ENCODE results near the gene PRAME. TPM values are rescaled to one million over a fixed set of nuclear protein-coding genes. Genes with fewer than 3 reads are reported as not detected.
"Not testable (repeated sequence)": the region's sequence is repeated elsewhere in the genome, so short reads cannot be mapped to it uniquely, and the experiment has no call there.

PRAME gene, protein sequence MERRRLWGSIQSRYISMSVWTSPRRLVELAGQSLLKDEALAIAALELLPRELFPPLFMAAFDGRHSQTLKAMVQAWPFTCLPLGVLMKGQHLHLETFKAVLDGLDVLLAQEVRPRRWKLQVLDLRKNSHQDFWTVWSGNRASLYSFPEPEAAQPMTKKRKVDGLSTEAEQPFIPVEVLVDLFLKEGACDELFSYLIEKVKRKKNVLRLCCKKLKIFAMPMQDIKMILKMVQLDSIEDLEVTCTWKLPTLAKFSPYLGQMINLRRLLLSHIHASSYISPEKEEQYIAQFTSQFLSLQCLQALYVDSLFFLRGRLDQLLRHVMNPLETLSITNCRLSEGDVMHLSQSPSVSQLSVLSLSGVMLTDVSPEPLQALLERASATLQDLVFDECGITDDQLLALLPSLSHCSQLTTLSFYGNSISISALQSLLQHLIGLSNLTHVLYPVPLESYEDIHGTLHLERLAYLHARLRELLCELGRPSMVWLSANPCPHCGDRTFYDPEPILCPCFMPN
- total RNA-seq (not detected), polyA plus RNA-seq (not detected)
- long read RNA-seq, donor 1 = 0 reads
- long read RNA-seq, donor 2 = 0 reads

DNA sequence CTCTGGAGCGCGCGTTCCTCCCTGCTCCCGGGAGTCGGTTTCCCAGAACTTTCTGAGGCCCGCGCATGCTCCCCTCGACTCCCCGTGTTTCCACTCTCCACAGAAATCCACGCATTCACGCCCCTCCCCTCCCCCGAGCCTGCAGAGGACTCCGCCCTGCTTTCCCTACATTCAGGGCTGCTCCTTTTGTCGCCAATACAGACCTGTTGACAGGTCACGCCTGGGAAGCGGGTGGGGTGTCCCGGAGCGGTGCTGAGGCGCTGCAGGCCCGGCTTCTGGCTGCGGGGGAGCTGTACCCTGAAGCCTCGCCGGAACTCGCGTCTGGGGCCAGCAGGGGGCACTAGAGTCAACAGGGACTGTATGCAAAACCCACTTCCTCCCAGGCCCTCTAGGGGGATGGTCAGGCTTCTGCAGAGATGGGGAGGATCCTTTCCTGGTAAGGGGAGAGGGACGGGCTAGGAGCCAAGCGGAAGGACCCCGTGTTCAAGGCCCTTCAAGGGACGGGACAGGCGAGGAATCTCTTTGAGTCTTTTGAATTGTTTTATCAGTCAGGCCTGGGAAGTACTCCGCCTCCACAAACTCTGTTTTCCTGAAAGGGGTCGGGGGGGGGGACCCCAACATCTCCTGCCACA is at the start of gene PRAME:
PRAME (minus strand) TSS at position 294 of the 632 bp plus-strand sequence. CDS start 2,433 bp downstream, outside the sequence.
- Histone ChIP-seq H3K4me1 (ENCODE audit: control insufficient read depth in 1 of 2, insufficient read depth in 2 of 2, low read length in 2 of 2) (no peaks in the 10 kb centered on the region), H3K27me3 (ENCODE audit: control insufficient read depth in 1 of 2, insufficient read depth in 2 of 2, low read length in 1 of 2) (no peaks in the 10 kb centered on the region), H3K36me3 (ENCODE audit: control insufficient read depth in 1 of 2, insufficient read depth in 2 of 2, low read length in 1 of 2) (no peaks in the 10 kb centered on the region), H3K4me3 (ENCODE audit: low read length in 2 of 2) (no peak within 1 kb of the TSS), H3K9me3 (ENCODE audit: control insufficient read depth, low read length) (no peaks in the 10 kb centered on the region), H3K27ac (ENCODE audit: low read depth in 1 of 2, low read length in 2 of 2) (no peak within 1 kb of the TSS)
- intact Hi-C loops (cut with DNase I) = no loop called here
- DNase-seq (peak; percentile 60 to 79), ATAC-seq (ENCODE audit: low FRiP score) (no peak)
- WGBS, 2 donors = 70 to 73% methylated on average over 32 of the region's 32 CpGs

DNA sequence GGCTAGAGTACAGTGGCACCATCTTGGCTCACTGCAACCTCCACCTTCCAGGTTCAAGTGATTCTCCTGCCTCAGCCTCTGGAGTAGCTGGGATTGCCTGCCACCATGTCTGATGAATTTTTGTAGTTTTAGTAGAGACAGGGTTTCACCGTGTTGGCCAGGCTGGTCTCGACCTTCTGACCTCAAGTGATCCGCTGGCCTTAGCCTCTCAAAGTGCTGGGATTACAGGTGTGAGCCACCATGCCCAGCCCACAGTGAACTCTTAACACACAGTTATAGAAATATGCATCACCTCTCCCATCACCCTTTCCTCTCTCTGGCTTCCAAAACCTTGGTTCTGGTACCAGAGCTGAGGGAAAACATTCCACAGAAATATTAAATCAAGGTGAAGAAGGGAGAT is 49.0 kb upstream of the PRAME start:
- intact Hi-C loops (cut with DNase I); H3K4me1 ChIP-seq (ENCODE audit: control insufficient read depth in 1 of 2, insufficient read depth in 2 of 2, low read length in 2 of 2); DNase-seq; H3K36me3 ChIP-seq (ENCODE audit: control insufficient read depth in 1 of 2, insufficient read depth in 2 of 2, low read length in 1 of 2); H3K4me3 ChIP-seq (ENCODE audit: low read length in 2 of 2); H3K9me3 ChIP-seq (ENCODE audit: control insufficient read depth, low read length); H3K27me3 ChIP-seq (ENCODE audit: control insufficient read depth in 1 of 2, insufficient read depth in 2 of 2, low read length in 1 of 2); ATAC-seq (ENCODE audit: low FRiP score); H3K27ac ChIP-seq (ENCODE audit: low read depth in 1 of 2, low read length in 2 of 2): not testable (repeated sequence)
- 83 to 91% methylated on average over 3 of the region's 3 CpGs for WGBS, 2 donors

DNA sequence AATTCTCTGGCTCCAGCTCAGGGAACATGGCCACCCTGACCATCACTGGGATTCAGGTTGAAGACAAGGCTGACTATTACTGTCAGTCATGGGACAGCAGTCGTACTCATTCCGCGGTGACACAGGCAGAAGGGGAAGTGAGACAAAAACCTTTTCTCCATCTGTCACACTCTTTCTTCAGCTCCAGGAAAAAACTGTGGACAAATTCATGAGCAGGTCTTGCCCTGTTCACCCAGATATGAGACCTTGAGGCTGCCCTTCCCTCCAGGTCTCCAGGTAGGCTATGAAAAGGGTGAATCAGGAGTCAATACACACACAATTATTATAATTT is 46.0 kb upstream of the PRAME start:
- 72 to 83% methylated on average over 3 of the region's 3 CpGs for WGBS, 2 donors
- peaks cover 1% of the 10 kb centered on the region for H3K9me3 ChIP-seq (ENCODE audit: control insufficient read depth, low read length)
- H3K27ac ChIP-seq (ENCODE audit: low read depth in 1 of 2, low read length in 2 of 2) = no peak overlapping the region
- H3K4me3 ChIP-seq (ENCODE audit: low read length in 2 of 2) = no peak overlapping the region
- no peak for DNase-seq
- peaks cover 0 to 3% of the 10 kb centered on the region in 2 donors for H3K27me3 ChIP-seq (ENCODE audit: control insufficient read depth in 1 of 2, insufficient read depth in 2 of 2, low read length in 1 of 2)
- H3K4me1 ChIP-seq (ENCODE audit: control insufficient read depth in 1 of 2, insufficient read depth in 2 of 2, low read length in 2 of 2) = no peaks in the 10 kb centered on the region
- ATAC-seq (ENCODE audit: low FRiP score) = no peak
- intact Hi-C loops (cut with DNase I) = no loop called here
- no peaks in the 10 kb centered on the region for H3K36me3 ChIP-seq (ENCODE audit: control insufficient read depth in 1 of 2, insufficient read depth in 2 of 2, low read length in 1 of 2)

DNA sequence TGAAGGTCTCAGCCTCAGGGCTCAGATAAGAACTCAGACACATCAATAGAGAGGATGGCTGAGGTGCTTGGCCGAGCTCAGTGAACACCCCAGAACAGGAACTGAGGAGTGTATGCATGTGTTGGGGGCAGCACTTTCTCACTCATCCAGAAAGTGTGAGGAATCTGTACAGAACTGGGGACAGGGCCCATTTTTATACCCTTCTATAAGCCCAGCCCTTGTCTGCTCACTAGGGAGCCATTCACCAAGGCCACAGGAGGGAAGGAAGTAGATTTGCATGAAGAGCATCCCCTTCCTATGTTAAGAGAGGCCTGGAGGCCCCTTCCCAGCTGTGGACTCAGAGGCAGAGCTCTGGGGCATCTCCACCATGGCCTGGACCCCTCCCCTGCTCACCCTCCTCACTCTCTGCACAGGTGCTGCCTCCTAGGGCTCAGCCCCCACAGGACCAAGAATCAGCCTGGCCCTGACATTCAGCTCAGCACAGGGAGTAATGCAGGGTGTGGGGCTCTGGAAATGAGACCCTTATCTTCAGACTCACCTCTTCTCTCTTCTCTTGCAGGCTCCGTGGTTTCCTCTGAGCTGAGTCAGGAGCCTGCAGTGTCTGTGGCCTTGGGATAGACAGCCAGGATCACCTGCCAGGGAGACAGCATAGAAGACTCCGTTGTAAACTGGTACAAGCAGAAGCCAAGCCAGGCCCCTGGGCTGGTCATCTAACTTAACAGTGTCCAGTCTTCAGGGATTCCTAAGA is 45.4 kb upstream of the PRAME start:
- H3K4me1 ChIP-seq (ENCODE audit: control insufficient read depth in 1 of 2, insufficient read depth in 2 of 2, low read length in 2 of 2) = no peaks in the 10 kb centered on the region
- H3K36me3 ChIP-seq (ENCODE audit: control insufficient read depth in 1 of 2, insufficient read depth in 2 of 2, low read length in 1 of 2) = no peaks in the 10 kb centered on the region
- DNase-seq = no peak
- H3K9me3 ChIP-seq (ENCODE audit: control insufficient read depth, low read length) = peaks cover 1% of the 10 kb centered on the region
- WGBS, 2 donors = 71 to 83% methylated on average over 3 of the region's 3 CpGs
- intact Hi-C loops (cut with DNase I) = no loop called here
- H3K27me3 ChIP-seq (ENCODE audit: control insufficient read depth in 1 of 2, insufficient read depth in 2 of 2, low read length in 1 of 2) = peaks cover 0 to 3% of the 10 kb centered on the region in 2 donors
- no peak for ATAC-seq (ENCODE audit: low FRiP score)
- no peak overlapping the region for H3K4me3 ChIP-seq (ENCODE audit: low read length in 2 of 2)
- no peak overlapping the region for H3K27ac ChIP-seq (ENCODE audit: low read depth in 1 of 2, low read length in 2 of 2)

DNA sequence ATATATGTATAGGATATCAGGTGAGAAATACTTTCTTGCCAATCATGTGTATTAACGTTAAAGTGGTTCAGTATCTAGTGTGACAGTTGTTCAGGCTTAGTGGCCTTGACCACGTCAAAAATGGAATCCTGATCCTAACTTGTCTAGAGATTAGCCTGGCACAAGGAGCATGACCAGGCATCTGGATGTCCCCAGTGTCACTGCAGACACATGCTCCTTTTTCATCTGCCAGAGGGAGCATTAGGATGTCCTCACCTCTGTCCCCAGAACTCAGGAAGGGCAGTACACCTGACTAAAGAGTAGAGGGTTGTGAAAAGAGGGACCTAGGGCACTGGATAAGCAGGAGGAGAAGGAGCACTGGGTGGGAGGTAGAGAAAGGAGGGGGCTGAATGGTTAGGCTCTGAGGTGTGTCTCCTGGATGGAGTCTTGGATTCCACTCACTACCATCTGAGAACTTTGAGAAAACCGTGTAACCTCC is 44.4 kb upstream of the PRAME start:
- Histone ChIP-seq H3K27ac (ENCODE audit: low read depth in 1 of 2, low read length in 2 of 2) (no peak overlapping the region), H3K4me1 (ENCODE audit: control insufficient read depth in 1 of 2, insufficient read depth in 2 of 2, low read length in 2 of 2) (no peaks in the 10 kb centered on the region), H3K4me3 (ENCODE audit: low read length in 2 of 2) (no peak overlapping the region), H3K27me3 (ENCODE audit: control insufficient read depth in 1 of 2, insufficient read depth in 2 of 2, low read length in 1 of 2) (peaks cover 0 to 1% of the 10 kb centered on the region in 2 donors), H3K9me3 (ENCODE audit: control insufficient read depth, low read length) (no peaks in the 10 kb centered on the region), H3K36me3 (ENCODE audit: control insufficient read depth in 1 of 2, insufficient read depth in 2 of 2, low read length in 1 of 2) (no peaks in the 10 kb centered on the region)
- intact Hi-C loops (cut with DNase I) = no loop called here
- no peak for ATAC-seq (ENCODE audit: low FRiP score)
- WGBS, 2 donors = 79 to 80% methylated on average over 3 of the region's 3 CpGs
- no peak for DNase-seq

DNA sequence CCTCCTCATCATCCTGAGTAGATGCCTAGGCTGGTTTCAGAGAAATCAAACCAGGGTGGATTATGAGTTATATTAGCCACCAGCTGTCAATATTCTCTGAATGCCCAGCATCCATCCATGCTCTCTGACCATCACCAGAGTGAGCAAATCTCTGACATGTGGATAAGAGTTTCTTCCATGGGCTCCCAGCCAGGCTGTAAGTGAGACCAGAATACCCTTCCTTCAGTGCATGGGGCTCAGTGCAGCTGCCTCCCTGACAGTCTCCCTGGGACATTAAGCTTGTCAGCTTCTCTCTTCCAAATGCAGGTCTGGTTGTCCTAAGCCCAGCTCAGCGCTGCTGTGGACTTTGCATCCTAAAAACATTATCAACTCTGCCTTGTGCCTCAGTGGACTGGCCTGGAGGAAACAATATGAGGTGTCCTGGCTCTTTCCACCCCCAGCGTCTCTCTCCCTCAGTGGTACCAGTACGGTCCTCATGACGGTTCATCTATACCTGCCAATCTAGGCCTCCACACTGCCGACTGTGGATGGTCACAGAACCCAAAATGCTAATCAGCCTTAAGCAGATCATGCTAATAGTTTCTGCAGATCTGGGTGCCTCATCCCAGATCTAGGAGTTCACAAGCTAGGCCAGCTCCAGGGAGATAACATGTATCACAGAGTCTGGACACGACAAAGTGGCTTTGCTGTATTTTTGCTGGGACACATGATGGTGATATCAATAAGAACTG is 41.6 kb upstream of the PRAME start:
- no peak for ATAC-seq (ENCODE audit: low FRiP score)
- no peaks in the 10 kb centered on the region for H3K4me1 ChIP-seq (ENCODE audit: control insufficient read depth in 1 of 2, insufficient read depth in 2 of 2, low read length in 2 of 2)
- no peak overlapping the region for H3K27ac ChIP-seq (ENCODE audit: low read depth in 1 of 2, low read length in 2 of 2)
- H3K27me3 ChIP-seq (ENCODE audit: control insufficient read depth in 1 of 2, insufficient read depth in 2 of 2, low read length in 1 of 2) = peaks cover 0 to 1% of the 10 kb centered on the region in 2 donors
- no peaks in the 10 kb centered on the region for H3K36me3 ChIP-seq (ENCODE audit: control insufficient read depth in 1 of 2, insufficient read depth in 2 of 2, low read length in 1 of 2)
- DNase-seq = no peak
- intact Hi-C loops (cut with DNase I) = no loop called here
- 83 to 88% methylated on average over 6 of the region's 6 CpGs for WGBS, 2 donors
- H3K4me3 ChIP-seq (ENCODE audit: low read length in 2 of 2) = no peak overlapping the region
- no peaks in the 10 kb centered on the region for H3K9me3 ChIP-seq (ENCODE audit: control insufficient read depth, low read length)

DNA sequence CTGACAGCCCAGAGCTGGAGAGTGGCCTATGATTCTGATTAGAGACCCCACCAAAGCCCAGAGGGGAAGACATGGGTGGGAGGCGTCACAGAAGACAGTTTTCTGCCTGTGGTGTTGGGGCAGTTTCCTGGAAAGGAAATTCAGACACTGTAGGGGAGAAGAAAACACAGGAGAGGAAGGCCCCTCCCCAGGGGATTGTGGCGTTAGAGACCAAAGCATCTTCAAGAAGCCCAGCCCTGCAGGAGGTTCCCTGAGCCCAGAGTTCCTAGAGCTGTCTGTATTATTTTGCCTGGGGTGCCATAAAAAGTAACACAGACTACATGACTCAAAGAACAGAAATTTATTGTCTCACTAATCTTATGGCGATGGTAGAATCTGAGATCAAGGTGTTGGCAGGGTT is 40.2 kb upstream of the PRAME start:
- intact Hi-C loops (cut with DNase I) = no loop called here
- 50 to 58% methylated on average over 3 of the region's 3 CpGs for WGBS, 2 donors

DNA sequence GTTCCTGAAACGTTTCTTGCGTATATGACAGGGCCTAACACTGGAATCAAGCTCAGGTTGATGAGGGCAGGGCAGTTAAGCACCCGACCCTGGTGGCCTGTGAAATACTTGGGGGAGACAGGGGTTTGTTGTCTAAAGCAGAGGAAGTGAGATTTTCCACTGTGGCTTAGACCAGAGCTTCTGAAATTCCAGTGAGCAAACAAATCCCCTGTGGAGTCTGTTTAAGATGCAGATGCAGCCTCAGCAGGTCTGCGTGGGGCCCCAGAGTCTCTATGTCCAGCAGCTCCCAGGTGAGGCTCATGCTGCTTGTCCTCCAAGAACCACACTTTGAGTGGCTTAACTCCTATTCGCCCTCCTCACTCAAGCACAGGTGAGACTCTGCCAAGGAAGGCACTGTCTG is 39.1 kb upstream of the PRAME start:
- no peak for ATAC-seq (ENCODE audit: low FRiP score)
- 49 to 52% methylated on average over 5 of the region's 5 CpGs for WGBS, 2 donors
- H3K4me3 ChIP-seq (ENCODE audit: low read length in 2 of 2) = no peak overlapping the region
- H3K27ac ChIP-seq (ENCODE audit: low read depth in 1 of 2, low read length in 2 of 2) = no peak overlapping the region
- H3K9me3 ChIP-seq (ENCODE audit: control insufficient read depth, low read length) = no peaks in the 10 kb centered on the region
- no peaks in the 10 kb centered on the region for H3K36me3 ChIP-seq (ENCODE audit: control insufficient read depth in 1 of 2, insufficient read depth in 2 of 2, low read length in 1 of 2)
- peaks cover 0 to 1% of the 10 kb centered on the region in 2 donors for H3K27me3 ChIP-seq (ENCODE audit: control insufficient read depth in 1 of 2, insufficient read depth in 2 of 2, low read length in 1 of 2)
- H3K4me1 ChIP-seq (ENCODE audit: control insufficient read depth in 1 of 2, insufficient read depth in 2 of 2, low read length in 2 of 2) = no peaks in the 10 kb centered on the region
- no peak for DNase-seq
- intact Hi-C loops (cut with DNase I) = no loop called here

More for the DNA sequence above, 40.2 kb upstream of the PRAME start:
- no peak for DNase-seq
- Histone ChIP-seq H3K27me3 (ENCODE audit: control insufficient read depth in 1 of 2, insufficient read depth in 2 of 2, low read length in 1 of 2) (peaks cover 0 to 1% of the 10 kb centered on the region in 2 donors), H3K4me1 (ENCODE audit: control insufficient read depth in 1 of 2, insufficient read depth in 2 of 2, low read length in 2 of 2) (no peaks in the 10 kb centered on the region), H3K36me3 (ENCODE audit: control insufficient read depth in 1 of 2, insufficient read depth in 2 of 2, low read length in 1 of 2) (no peaks in the 10 kb centered on the region), H3K27ac (ENCODE audit: low read depth in 1 of 2, low read length in 2 of 2) (no peak overlapping the region), H3K4me3 (ENCODE audit: low read length in 2 of 2) (no peak overlapping the region), H3K9me3 (ENCODE audit: control insufficient read depth, low read length) (no peaks in the 10 kb centered on the region)
- ATAC-seq (ENCODE audit: low FRiP score) = no peak

Data from aorta (tissue), 5 donors.